MCF 10A (cell line): Measurements from ENCODE around the gene ABCC1. TPM values are rescaled to one million over a fixed set of nuclear protein-coding genes. Genes with fewer than 3 reads are reported as not detected.
"Not testable (repeated sequence)": the region's sequence is repeated elsewhere in the genome, so short reads cannot be mapped to it uniquely, and the experiment has no call there.

Experiments
- BruUV-seq: library from RNA; stranded (reverse); fragments of 400-500 nt; replicated peaks from 2 replicates; lab custom pipeline; 2021; lab: Mats Ljungman, UMichigan
- CTCF ChIA-PET: fragments of 300-600 bp; sonication (Branson Sonifier 250); formaldehyde crosslinking; extraction: SDS; loops from one replicate; lab custom pipeline; 2021; ENCODE audit warnings: antibody characterized with exemption, inconsistent platforms; lab: Yijun Ruan, JAX
- POLR2A ChIA-PET: fragments of 300-600, 350-650 bp; sonication (Branson Sonifier 250); formaldehyde crosslinking; extraction: SDS; loops from one replicate; lab custom pipeline; 2020; ENCODE audit warnings: antibody characterized with exemption, inconsistent platforms; lab: Yijun Ruan, JAX
- DNase-seq: peaks from one replicate; pipeline ENCODE4 v3.0.0-alpha.2; 2018; ENCODE audit not compliant: unreplicated experiment
- H3K27ac Mint-ChIP-seq: one replicate; pipeline ENCODE4 v1.8.0; 2022; ENCODE audit warnings: mild to moderate bottlenecking, low read depth, mixed read lengths; ENCODE audit not compliant: unreplicated experiment
- H3K27me3 Mint-ChIP-seq: one replicate; pipeline ENCODE4 v1.8.0; 2022; ENCODE audit warnings: mixed read lengths; ENCODE audit not compliant: insufficient read depth, unreplicated experiment
- H3K36me3 Mint-ChIP-seq: one replicate; pipeline ENCODE4 v1.8.0; 2022; ENCODE audit warnings: mild to moderate bottlenecking, moderate library complexity, mixed read lengths; ENCODE audit not compliant: insufficient read depth, unreplicated experiment
- H3K4me1 Mint-ChIP-seq: one replicate; pipeline ENCODE4 v1.8.0; 2022; ENCODE audit warnings: mixed read lengths; ENCODE audit not compliant: insufficient read depth, unreplicated experiment
- H3K4me3 Mint-ChIP-seq: one replicate; pipeline ENCODE4 v1.8.0; 2022; ENCODE audit warnings: mild to moderate bottlenecking, moderate library complexity, mixed read lengths; ENCODE audit not compliant: unreplicated experiment
- H3K9me3 Mint-ChIP-seq: one replicate; pipeline ENCODE4 v1.8.0; 2022; ENCODE audit warnings: mixed read lengths; ENCODE audit not compliant: unreplicated experiment
- CTCF ChIP-seq: fragments of 200-600 bp; IDR thresholded peaks from one replicate; pipeline ENCODE4 v1.8.0; 2022; ENCODE audit warnings: antibody characterized with exemption, mild to moderate bottlenecking; ENCODE audit not compliant: unreplicated experiment
- intact Hi-C: fragments of 100-400 bp; cut with micrococcal nuclease; formaldehyde crosslinking; loops from 2 replicates; pipeline ENCODE4 v1.14.1; 2022
- total RNA-seq: library from RNA; stranded (reverse); gene quantifications from 2 replicates; pipeline ENCODE4 v1.2.3, GENCODE V29; 2022

ABCC1 gene
- total RNA-seq, 1 experiment from 2014 or later = 72.5 TPM

GRCh38 chr16:16176328-16176727 lies 226.9 kb downstream of the ABCC1 start:
- no peak for TF ChIP-seq CTCF
- Mint-ChIP-seq H3K27ac (no peak overlapping the region), H3K4me3 (no peak overlapping the region), H3K36me3 (no peaks in the 10 kb centered on the region), H3K27me3 (no peaks in the 10 kb centered on the region), H3K4me1 (no peaks in the 10 kb centered on the region), H3K9me3 (peaks cover 7% of the 10 kb centered on the region)
- intact Hi-C loops = no loop called here
- no peak for DNase-seq
- no TSS peak for BruUV-seq
- CTCF ChIA-PET = no interaction called here
- POLR2A ChIA-PET = interaction anchor here (0.9 kb wide), 1 partner anchor 399 kb away, joined by 3 read pairs; no protein-coding TSS in a partner anchor

GRCh38 chr16:16178455-16179162 lies 229.2 kb downstream of the ABCC1 start:
- CTCF ChIA-PET = interaction anchor here (0.6 to 2.3 kb wide), 5 partner anchors 8 to 136 kb away, joined by 3 to 11 read pairs (median 3); no protein-coding TSS in a partner anchor
- Mint-ChIP-seq H3K4me3 (no peak overlapping the region), H3K27me3 (no peaks in the 10 kb centered on the region), H3K27ac (no peak overlapping the region), H3K9me3 (peaks cover 7% of the 10 kb centered on the region), H3K36me3 (no peaks in the 10 kb centered on the region), H3K4me1 (no peaks in the 10 kb centered on the region)
- POLR2A ChIA-PET = interaction anchor here (0.5 kb wide), 1 partner anchor 504 kb away, joined by 4 read pairs; no protein-coding TSS in a partner anchor
- no TSS peak for BruUV-seq
- TF ChIP-seq CTCF = no peak
- intact Hi-C loops = no loop called here
- DNase-seq = no peak

GRCh38 chr16:16181748-16182147 lies 232.3 kb downstream of the ABCC1 start:
- intact Hi-C loops, POLR2A ChIA-PET, H3K4me1 Mint-ChIP-seq, H3K36me3 Mint-ChIP-seq, BruUV-seq, H3K27me3 Mint-ChIP-seq, H3K27ac Mint-ChIP-seq, H3K9me3 Mint-ChIP-seq, H3K4me3 Mint-ChIP-seq: not testable (repeated sequence)
- DNase-seq = peak; percentile 24
- CTCF ChIA-PET = interaction anchor here (0.6 kb wide), 1 partner anchor 354 kb away, joined by 3 read pairs; no protein-coding TSS in a partner anchor

GRCh38 chr16:16182918-16183317 lies 233.5 kb downstream of the ABCC1 start:
- no TSS peak for BruUV-seq
- H3K36me3 Mint-ChIP-seq = no peaks in the 10 kb centered on the region
- no peaks in the 10 kb centered on the region for H3K27me3 Mint-ChIP-seq
- no peaks in the 10 kb centered on the region for H3K4me1 Mint-ChIP-seq
- ChIA-PET CTCF (interaction anchor here (2.0 kb wide), 1 partner anchor 9 kb away, joined by 9 read pairs; no protein-coding TSS in a partner anchor), POLR2A (no interaction called here)
- DNase-seq = no peak
- H3K27ac Mint-ChIP-seq = no peak overlapping the region
- intact Hi-C loops = no loop called here
- H3K9me3 Mint-ChIP-seq = peaks cover 7% of the 10 kb centered on the region
- no peak for TF ChIP-seq CTCF
- H3K4me3 Mint-ChIP-seq = no peak overlapping the region
